SK-N-SH (cell line): ENCODE data around the gene DGAT2. TPM values are rescaled to one million over a fixed set of nuclear protein-coding genes. Genes with fewer than 3 reads are reported as not detected.

Experiments
- CTCF ChIA-PET: fragments of 300-600, 350-600 bp; formaldehyde crosslinking; extraction: SDS; loops from one replicate; lab custom pipeline; 2021; lab: Yijun Ruan, JAX
- POLR2A ChIA-PET: fragments of 350-600 bp; sonication (Branson Sonifier 250); formaldehyde crosslinking; extraction: SDS; loops from one replicate; lab custom pipeline; 2020; ENCODE audit warnings: antibody characterized with exemption, inconsistent platforms; lab: Yijun Ruan, JAX
- DNase-seq: peaks from one replicate; pipeline ENCODE4 v3.0.0; 2012
- H2AFZ ChIP-seq: fragments of 200-600 bp; sonication (generic); 2 replicates; pipeline ENCODE4 v1.8.1; 2016; ENCODE audit warnings: antibody characterized with exemption, mild to moderate bottlenecking, low read depth
- H3F3A ChIP-seq: fragments of 200-600 bp; sonication (generic); replicated peaks from 2 replicates; pipeline ENCODE3; 2016; ENCODE audit warnings: antibody characterized with exemption, mild to moderate bottlenecking; ENCODE audit not compliant: insufficient read depth
- H3K27ac ChIP-seq, 2 experiments: fragments of 200-500 bp in 1 of 2; fragments of 200-600 bp in 1 of 2; sonication (Bioruptor generic) in 1 of 2; sonication (generic), shearing (Covaris generic) in 1 of 2; 2 replicates each; pipeline versions ENCODE4 v1.5.1 to v1.6.1; 2014 to 2016; ENCODE audit warnings: low read depth in 2 of 2, inconsistent platforms in 1 of 2, low read length in 1 of 2, mild to moderate bottlenecking in 1 of 2, mixed read lengths in 1 of 2
- H3K27me3 ChIP-seq: fragments of 200-600 bp; sonication (generic), shearing (Covaris generic); 2 replicates; pipeline ENCODE4 v1.6.1; 2016; ENCODE audit warnings: mixed run types; ENCODE audit not compliant: insufficient read depth
- H3K36me3 ChIP-seq, 2 experiments: fragments of 200-500 bp in 1 of 2; fragments of 200-600 bp in 1 of 2; sonication (Bioruptor generic) in 1 of 2; sonication (generic) in 1 of 2; replicated peaks in 1 of 2; 2 replicates each; pipeline versions ENCODE3 to v1.5.1; 2014 to 2016; ENCODE audit warnings: low read length in 1 of 2, mild to moderate bottlenecking in 1 of 2; ENCODE audit not compliant: insufficient read depth in 2 of 2, control insufficient read depth in 1 of 2
- H3K4me1 ChIP-seq, 2 experiments: fragments of 200-500 bp in 1 of 2; fragments of 200-600 bp in 1 of 2; sonication (Bioruptor generic) in 1 of 2; sonication (generic), shearing (Covaris generic) in 1 of 2; 2 replicates each; pipeline versions ENCODE4 v1.5.1 to v1.6.1; 2014 to 2016; ENCODE audit warnings: low read depth in 1 of 2, low read length in 1 of 2, mixed run types in 1 of 2; ENCODE audit not compliant: insufficient read depth in 2 of 2, control insufficient read depth in 1 of 2
- H3K4me2 ChIP-seq: fragments of 200-600 bp; sonication (generic), shearing (Covaris generic); 2 replicates; pipeline ENCODE4 v1.6.1; 2017; ENCODE audit warnings: mixed run types
- H3K4me3 ChIP-seq, 2 experiments: fragments of 200-500 bp in 1 of 2; fragments of 200-600 bp in 1 of 2; sonication (Bioruptor generic) in 1 of 2; sonication (generic), shearing (Covaris generic) in 1 of 2; 2 replicates each; pipeline versions ENCODE4 v1.5.1 to v1.8.1; 2014 to 2016; ENCODE audit warnings: low read depth in 2 of 2, inconsistent platforms in 1 of 2, low read length in 1 of 2, mild to moderate bottlenecking in 1 of 2, mixed read lengths in 1 of 2, moderate library complexity in 1 of 2
- H3K79me2 ChIP-seq: fragments of 200-600 bp; sonication (generic); 2 replicates; pipeline ENCODE4 v1.8.1; 2017; ENCODE audit warnings: mild to moderate bottlenecking; ENCODE audit not compliant: insufficient read depth
- H3K9ac ChIP-seq: fragments of 200-600 bp; sonication (generic); 2 replicates; pipeline ENCODE4 v1.6.1; 2017; ENCODE audit warnings: mixed run types
- H3K9me2 ChIP-seq: fragments of 200-600 bp; sonication (generic); 2 replicates; pipeline ENCODE4 v1.6.1; 2017; ENCODE audit warnings: mixed run types
- H3K9me3 ChIP-seq: fragments of 200-600 bp; sonication (generic); 2 replicates; pipeline ENCODE4 v1.6.1; 2017; ENCODE audit warnings: mixed run types, mild to moderate bottlenecking, moderate library complexity
- H4K20me1 ChIP-seq: fragments of 200-600 bp; sonication (generic); 2 replicates; pipeline ENCODE4 v1.6.1; 2017; ENCODE audit warnings: mild to moderate bottlenecking, mixed run types; ENCODE audit not compliant: insufficient read depth
- ELF1 ChIP-seq: IDR thresholded peaks from 2 replicates; pipeline ENCODE4 v1.4.0; 2012
- EZH2phosphoT487 ChIP-seq: fragments of 200-600 bp; sonication (generic); IDR thresholded peaks from 2 replicates; pipeline ENCODE4 v1.6.1; 2017; ENCODE audit warnings: low read depth, mixed run types, mild to moderate bottlenecking, antibody characterized with exemption, moderate library complexity, borderline replicate concordance
- FOSL2 ChIP-seq: IDR thresholded peaks from 2 replicates; pipeline ENCODE4 v1.4.0; 2012; ENCODE audit warnings: low read depth, mild to moderate bottlenecking, moderate library complexity, borderline replicate concordance
- FOXJ3 ChIP-seq: sonication (generic); formaldehyde crosslinking; IDR thresholded peaks from 2 replicates; pipeline ENCODE4 v1.5.1; 2020; ENCODE audit warnings: mild to moderate bottlenecking, missing genetic modification reagents
- GABPA ChIP-seq: IDR thresholded peaks from 2 replicates; pipeline ENCODE4 v1.4.0; 2012; ENCODE audit warnings: low read depth, mild to moderate bottlenecking
- GATA2 ChIP-seq: sonication (generic); formaldehyde crosslinking; IDR thresholded peaks from 2 replicates; pipeline ENCODE4 v1.5.0; 2020; ENCODE audit warnings: mild to moderate bottlenecking, missing genetic modification reagents
- IRF3 ChIP-seq: fragments of 150-350 bp; IDR thresholded peaks from 2 replicates; pipeline ENCODE4 v1.6.1; 2016; ENCODE audit warnings: mild to moderate bottlenecking, low read depth, low read length
- JUND ChIP-seq: IDR thresholded peaks from 2 replicates; pipeline ENCODE4 v1.4.0; 2012
- MEF2A ChIP-seq: IDR thresholded peaks from 2 replicates; pipeline ENCODE4 v1.4.0; 2012; ENCODE audit warnings: low read depth, borderline replicate concordance
- NFIC ChIP-seq: IDR thresholded peaks from 2 replicates; pipeline ENCODE4 v1.4.0; 2012; ENCODE audit warnings: borderline replicate concordance
- NRF1 ChIP-seq: IDR thresholded peaks from 2 replicates; pipeline ENCODE4 v1.6.1; 2012; ENCODE audit warnings: low read depth, mild to moderate bottlenecking, low read length
- RAD21 ChIP-seq: IDR thresholded peaks from 2 replicates; pipeline ENCODE4 v1.6.1; 2012; ENCODE audit warnings: mild to moderate bottlenecking, low read length
- RFX5 ChIP-seq: IDR thresholded peaks from 2 replicates; pipeline ENCODE4 v1.6.1; 2012; ENCODE audit warnings: mild to moderate bottlenecking, improper control_type of control experiment, low read length
- TAF1 ChIP-seq: IDR thresholded peaks from 2 replicates; pipeline ENCODE4 v1.6.1; 2012; ENCODE audit warnings: low read depth, mild to moderate bottlenecking, low read length, moderate library complexity, borderline replicate concordance
- TCF12 ChIP-seq: IDR thresholded peaks from 2 replicates; pipeline ENCODE4 v1.4.0; 2012
- TEAD4 ChIP-seq: IDR thresholded peaks from 2 replicates; pipeline ENCODE4 v1.4.0; 2012; ENCODE audit warnings: mild to moderate bottlenecking, borderline replicate concordance; ENCODE audit not compliant: insufficient read depth
- USF1 ChIP-seq: IDR thresholded peaks from 2 replicates; pipeline ENCODE4 v1.4.0; 2012; ENCODE audit warnings: low read depth, borderline replicate concordance
- YY1 ChIP-seq: IDR thresholded peaks from 2 replicates; pipeline ENCODE4 v1.4.0; 2012; ENCODE audit warnings: low read depth, mild to moderate bottlenecking
- WGBS: methylation state at CpG from one replicate; pipeline ENCODE4 v1.1.6; 2017; ENCODE audit warnings: low lambda C conversion rate; 5-methylcytosine and 5-hydroxymethylcytosine counted together
- polyA plus RNA-seq, 3 experiments: library from polyadenylated mRNA; depleted of rRNA; stranded (reverse); fragments of >200 nt; gene quantifications; 2 replicates each; pipeline ENCODE4 v1.2.3, GENCODE V29; 2012
- TF ChIP-seq, protein P1 (sequence below): fragments of 150-350 bp; IDR thresholded peaks from 2 replicates; pipeline ENCODE4 v1.6.1; 2017; ENCODE audit warnings: antibody characterized with exemption, low read length, low read depth, borderline replicate concordance
- TF ChIP-seq, protein P2 (sequence below): IDR thresholded peaks from 2 replicates; pipeline ENCODE4 v1.4.0; 2012; ENCODE audit warnings: low read depth, borderline replicate concordance

The DGAT2 gene
- polyA plus RNA-seq, 1 of the 3 experiments (the other 2 are of a cell fraction) = 1.4 TPM

- ChIA-PET POLR2A (interaction anchor here (1.0 kb wide), 1 partner anchor 12 kb away, joined by 8 read pairs; no protein-coding TSS in a partner anchor), CTCF (interaction anchor here (1.0 to 4.6 kb wide), 6 partner anchors 11 to 504 kb away, joined by 3 to 44 read pairs (median 6); no protein-coding TSS in a partner anchor)
- 48% methylated on average over 1 of the region's 1 CpG for WGBS
- Histone ChIP-seq H4K20me1 (peaks cover 5% of the 10 kb centered on the region; the same call in 1 of the 2 replicates), H3K9me2 (no peaks in the 10 kb centered on the region), H3K9ac (peak overlapping the region; percentile 85; the same call in 1 of the 2 replicates), H3K4me3 (peak overlapping the region; percentile 87 to 95), H3F3A (peaks cover 16% of the 10 kb centered on the region), H2AFZ (peak overlapping the region; percentile 97; the same call in 1 of the 2 replicates), H3K27me3 (no peaks in the 10 kb centered on the region), H3K4me2 (peak overlapping the region; percentile 85), H3K4me1 (peaks cover 9 to 13% of the 10 kb centered on the region in 2 experiments; a peak in 2 of 4 replicates), H3K9me3 (no peaks in the 10 kb centered on the region), H3K79me2 (peaks cover 32% of the 10 kb centered on the region), H3K36me3 (no peaks in the 10 kb centered on the region), H3K27ac (peak overlapping the region in 1 of 2 experiments; percentile 70; a peak in 2 of 4 replicates)
- TF ChIP-seq ELF1 (no peak), NRF1 (no peak), FOXJ3 (CRISPR knock-in tag) (no peak), YY1 (no peak), GATA2 (CRISPR knock-in tag) (no peak), FOSL2 (peak; percentile 60; the same call in 1 of the 2 replicates), JUND (peak; percentile 53), TCF12 (peak; percentile 25; the same call in 1 of the 2 replicates), GABPA (no peak), RFX5 (no peak), EZH2phosphoT487 (no peak), USF1 (no peak)
- TF ChIP-seq, protein P1, sequence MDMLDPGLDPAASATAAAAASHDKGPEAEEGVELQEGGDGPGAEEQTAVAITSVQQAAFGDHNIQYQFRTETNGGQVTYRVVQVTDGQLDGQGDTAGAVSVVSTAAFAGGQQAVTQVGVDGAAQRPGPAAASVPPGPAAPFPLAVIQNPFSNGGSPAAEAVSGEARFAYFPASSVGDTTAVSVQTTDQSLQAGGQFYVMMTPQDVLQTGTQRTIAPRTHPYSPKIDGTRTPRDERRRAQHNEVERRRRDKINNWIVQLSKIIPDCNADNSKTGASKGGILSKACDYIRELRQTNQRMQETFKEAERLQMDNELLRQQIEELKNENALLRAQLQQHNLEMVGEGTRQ = no peak
- DNase-seq = no peak
Observed at GRCh38 chr11:75813622-75814039, 45.1 kb downstream of the DGAT2 start.

DNA sequence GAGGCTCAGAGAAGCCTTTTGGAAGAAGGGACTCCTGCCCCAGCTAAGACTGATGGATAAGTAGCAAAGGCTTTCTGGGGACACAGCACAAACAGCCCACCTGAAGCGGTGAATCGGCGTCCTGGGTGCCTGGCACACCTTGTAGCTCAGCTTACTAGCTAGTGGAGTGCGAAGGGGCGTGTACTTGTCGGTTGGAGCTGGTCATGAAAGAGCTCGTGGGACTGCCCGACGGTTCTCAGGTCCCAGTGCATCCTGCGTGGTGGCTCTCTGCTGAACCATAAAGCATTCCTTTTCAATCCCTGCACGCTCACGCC, 45.7 kb downstream of the DGAT2 start:
- POLR2A ChIA-PET = interaction anchor here (0.8 kb wide), 1 partner anchor 421 kb away, joined by 3 read pairs; no protein-coding TSS in a partner anchor
- CTCF ChIA-PET = interaction anchor here (1.0 to 4.6 kb wide), 6 partner anchors 11 to 503 kb away, joined by 3 to 44 read pairs (median 4); no protein-coding TSS in a partner anchor
- TF ChIP-seq, protein P2, sequence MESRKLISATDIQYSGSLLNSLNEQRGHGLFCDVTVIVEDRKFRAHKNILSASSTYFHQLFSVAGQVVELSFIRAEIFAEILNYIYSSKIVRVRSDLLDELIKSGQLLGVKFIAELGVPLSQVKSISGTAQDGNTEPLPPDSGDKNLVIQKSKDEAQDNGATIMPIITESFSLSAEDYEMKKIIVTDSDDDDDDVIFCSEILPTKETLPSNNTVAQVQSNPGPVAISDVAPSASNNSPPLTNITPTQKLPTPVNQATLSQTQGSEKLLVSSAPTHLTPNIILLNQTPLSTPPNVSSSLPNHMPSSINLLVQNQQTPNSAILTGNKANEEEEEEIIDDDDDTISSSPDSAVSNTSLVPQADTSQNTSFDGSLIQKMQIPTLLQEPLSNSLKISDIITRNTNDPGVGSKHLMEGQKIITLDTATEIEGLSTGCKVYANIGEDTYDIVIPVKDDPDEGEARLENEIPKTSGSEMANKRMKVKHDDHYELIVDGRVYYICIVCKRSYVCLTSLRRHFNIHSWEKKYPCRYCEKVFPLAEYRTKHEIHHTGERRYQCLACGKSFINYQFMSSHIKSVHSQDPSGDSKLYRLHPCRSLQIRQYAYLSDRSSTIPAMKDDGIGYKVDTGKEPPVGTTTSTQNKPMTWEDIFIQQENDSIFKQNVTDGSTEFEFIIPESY = no peak
- TF ChIP-seq TEAD4 (no peak), IRF3 (no peak), RAD21 (no peak), NFIC (no peak), ELF1 (no peak), YY1 (no peak), MEF2A (no peak), TAF1 (no peak), GABPA (no peak)

More for the DNA sequence above, 45.7 kb downstream of the DGAT2 start:
- H3K4me2 ChIP-seq = peak overlapping the region; percentile 85
- peaks cover 9 to 13% of the 10 kb centered on the region in 2 experiments; a peak in 2 of 4 replicates for H3K4me1 ChIP-seq
- peaks cover 39% of the 10 kb centered on the region for H3K79me2 ChIP-seq
- H4K20me1 ChIP-seq = peaks cover 5% of the 10 kb centered on the region; the same call in 1 of the 2 replicates
- DNase-seq = no peak
- H3K36me3 ChIP-seq = no peaks in the 10 kb centered on the region
- WGBS = 9% methylated on average over 9 of the region's 12 CpGs
- H3K27me3 ChIP-seq = no peaks in the 10 kb centered on the region
- H3K9me3 ChIP-seq = no peaks in the 10 kb centered on the region
- H3K4me3 ChIP-seq = peak overlapping the region; percentile 87 to 95
- peak overlapping the region; percentile 97 for H2AFZ ChIP-seq
- peak overlapping the region; percentile 70 to 88 for H3K27ac ChIP-seq
- H3K9ac ChIP-seq = peak overlapping the region; percentile 85
- H3K9me2 ChIP-seq = no peaks in the 10 kb centered on the region
- peaks cover 16% of the 10 kb centered on the region for H3F3A ChIP-seq
